ENCODE data around the gene BRAT1. TPM values are rescaled to one million over a fixed set of nuclear protein-coding genes. Genes with fewer than 3 reads are reported as not detected.
"Not testable (repeated sequence)": the region's sequence is repeated elsewhere in the genome, so short reads cannot be mapped to it uniquely, and the experiment has no call there.

Gene BRAT1
- 29.2 and 42.3 TPM in 2 replicates for total RNA-seq

GRCh38 chr7:2555121-2556052, at the start of gene BRAT1:
TSS of gene BRAT1 (minus strand) at chr7:2555524. CDS start at chr7:2554431, 1,093 bp downstream.
- peak; percentile 31 for DNase-seq (ENCODE audit: extremely low read depth, low read depth, low spot score)

DNA sequence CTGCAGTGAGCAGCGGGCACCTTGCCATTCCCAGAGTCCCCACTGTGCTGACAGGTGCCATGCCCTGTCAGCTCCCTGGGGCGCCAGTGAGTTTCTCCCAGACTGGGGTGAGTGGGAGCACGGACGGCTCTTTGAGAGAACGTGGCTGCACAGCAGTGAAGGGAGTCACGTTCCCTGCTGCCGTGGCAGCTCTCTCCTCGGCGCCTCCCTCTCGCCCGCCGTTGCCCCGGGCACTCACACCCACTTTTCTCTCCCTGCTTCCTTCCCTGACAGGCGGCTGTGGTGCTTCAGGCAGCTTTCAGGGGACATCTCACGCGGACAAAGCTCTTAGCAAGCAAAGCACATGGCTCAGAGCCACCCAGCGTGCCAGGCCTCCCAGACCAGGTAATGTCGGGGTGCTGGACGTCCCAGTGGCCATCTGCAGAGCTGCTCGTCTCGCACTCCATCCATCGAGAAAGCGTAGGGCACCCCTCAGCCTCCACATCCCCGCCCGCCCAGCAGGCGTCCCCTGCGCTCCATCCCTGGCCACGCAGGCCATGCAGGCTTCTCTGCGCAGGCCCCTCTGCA, 49.4 kb upstream of the BRAT1 start:
- no peak for DNase-seq (ENCODE audit: extremely low read depth, low read depth, low spot score)

DNA sequence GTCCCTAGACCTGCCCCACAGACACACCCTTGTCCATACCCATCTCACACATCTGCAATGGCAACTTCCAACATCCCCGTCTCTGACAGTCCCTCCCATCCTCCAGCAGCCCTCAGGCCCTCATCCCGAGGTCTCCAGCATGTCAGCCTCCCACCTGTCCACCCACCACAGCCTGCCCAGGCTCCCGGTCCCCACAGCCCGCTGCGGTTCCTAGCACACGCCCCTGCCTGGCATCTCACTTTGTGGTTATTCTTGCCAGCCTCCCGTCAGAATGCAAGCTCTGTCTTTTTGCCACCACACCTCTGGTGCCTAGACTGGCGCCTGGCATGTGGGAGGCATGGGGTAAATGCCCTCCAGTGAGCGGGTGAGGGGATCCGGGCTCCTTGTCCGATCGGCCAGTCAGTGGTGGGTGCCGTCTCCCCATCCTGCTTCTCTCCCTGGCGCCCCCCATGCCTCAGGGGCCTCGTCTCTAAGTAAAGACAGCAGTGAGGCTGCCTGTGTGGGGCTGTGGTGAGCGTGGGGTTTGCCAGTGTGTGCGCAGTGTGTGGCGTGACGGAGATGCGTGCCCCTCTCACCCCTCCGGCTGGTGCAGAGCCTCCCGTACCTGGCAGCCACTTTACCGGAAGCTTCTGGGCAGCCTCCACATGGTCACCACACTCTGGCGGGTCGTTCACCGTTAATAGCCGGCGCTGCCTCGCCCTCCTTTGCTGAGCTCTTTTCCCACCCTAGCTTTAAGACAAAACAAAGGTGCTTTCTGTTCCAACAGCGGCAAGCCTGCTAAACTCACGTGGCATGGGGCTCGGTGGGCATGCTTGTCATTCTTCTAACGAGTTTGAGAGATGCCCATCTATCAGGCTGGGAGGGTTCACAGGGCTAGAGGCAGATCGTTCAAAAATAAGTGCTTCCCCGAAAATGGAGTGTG, 48.0 kb upstream of the BRAT1 start:
- no peak for DNase-seq (ENCODE audit: extremely low read depth, low read depth, low spot score)

DNA sequence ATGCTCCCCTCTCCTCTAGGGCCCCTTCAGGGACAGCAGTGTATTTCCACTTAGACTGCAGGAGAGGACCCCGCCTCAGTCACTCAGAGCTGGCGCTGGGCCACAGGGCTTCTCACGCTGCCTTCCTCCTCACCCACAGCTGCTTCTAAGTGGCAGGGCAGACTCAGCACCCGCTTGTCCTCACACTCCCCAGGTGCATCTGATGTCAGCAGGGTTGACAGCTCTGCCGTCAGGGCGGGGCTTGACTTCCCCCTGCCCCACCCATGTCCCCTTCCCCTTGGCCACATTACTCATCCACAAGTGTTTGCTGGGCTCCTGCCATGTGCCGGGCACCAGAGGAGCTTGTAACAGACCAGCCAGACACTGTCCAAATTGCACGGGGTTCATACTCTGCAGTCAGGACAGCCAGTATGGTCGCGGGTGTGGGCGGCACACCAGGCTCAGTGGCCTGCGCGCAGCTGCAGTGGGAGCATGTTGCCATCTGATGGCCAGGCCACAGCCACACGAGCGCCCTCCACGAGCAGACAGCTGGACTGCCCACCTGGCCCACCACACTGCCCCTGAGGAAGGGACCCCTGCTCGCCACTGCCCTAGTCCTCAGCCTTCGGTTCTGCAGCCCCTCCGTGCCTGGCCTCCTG, 47.2 kb upstream of the BRAT1 start:
- DNase-seq (ENCODE audit: extremely low read depth, low read depth, low spot score), result no peak

GRCh38 chr7:2601907-2602306, 46.6 kb upstream of the BRAT1 start:
- no peak for DNase-seq (ENCODE audit: extremely low read depth, low read depth, low spot score)

DNA sequence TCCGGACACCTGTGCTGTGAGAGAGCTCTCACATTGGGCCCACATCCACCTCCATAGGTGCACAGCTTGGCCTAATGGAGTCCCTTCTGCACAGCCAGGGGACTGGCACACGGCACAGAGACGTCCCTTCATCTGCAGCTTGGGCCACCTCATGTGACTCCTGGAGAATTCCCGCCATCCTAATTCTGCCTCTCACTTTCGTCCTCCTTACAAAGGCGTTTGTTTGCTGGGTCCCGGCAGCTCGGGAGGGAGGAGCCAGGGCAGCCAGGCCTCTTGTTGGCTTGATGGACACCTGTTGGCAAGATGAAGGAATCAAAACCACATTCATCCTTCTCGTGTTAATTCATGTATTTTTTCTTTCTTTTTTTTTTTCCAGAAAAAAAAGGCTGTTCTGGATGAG, 45.7 kb upstream of the BRAT1 start:
- no peak for DNase-seq (ENCODE audit: extremely low read depth, low read depth, low spot score)

DNA sequence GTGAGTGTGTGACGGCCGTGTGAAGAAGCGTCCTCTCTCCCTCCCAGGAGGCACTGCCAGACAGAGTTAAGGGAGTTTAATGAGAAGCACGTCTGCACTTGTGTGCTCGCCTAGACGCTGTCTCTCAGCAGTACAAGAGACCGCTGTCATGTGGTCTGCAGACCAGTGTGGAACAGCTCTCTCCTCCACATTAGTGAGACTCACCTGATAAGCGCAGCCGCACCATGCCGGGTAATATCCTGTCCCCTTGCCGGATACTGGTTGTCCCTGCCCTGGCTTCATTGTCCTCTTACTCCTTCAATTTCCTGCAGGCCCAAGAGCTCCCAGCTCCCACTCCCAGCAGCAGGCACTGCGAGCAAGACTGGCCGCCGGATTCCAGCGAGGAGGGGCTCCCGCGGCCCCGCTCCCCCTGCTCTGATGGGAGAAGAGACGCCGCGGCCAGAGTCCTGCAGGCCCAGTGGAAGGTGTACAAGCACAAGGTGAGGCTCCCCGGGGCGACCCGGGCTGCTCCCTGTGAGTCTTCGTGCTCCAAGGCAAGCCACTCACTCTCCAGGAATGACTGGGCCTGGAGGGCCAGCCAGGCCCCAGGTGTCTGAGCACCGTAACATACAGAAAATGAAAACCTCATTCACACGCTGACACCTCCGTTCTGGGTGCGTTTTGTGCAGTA, 43.0 kb upstream of the BRAT1 start:
- DNase-seq (ENCODE audit: extremely low read depth, low read depth, low spot score), result no peak

DNA sequence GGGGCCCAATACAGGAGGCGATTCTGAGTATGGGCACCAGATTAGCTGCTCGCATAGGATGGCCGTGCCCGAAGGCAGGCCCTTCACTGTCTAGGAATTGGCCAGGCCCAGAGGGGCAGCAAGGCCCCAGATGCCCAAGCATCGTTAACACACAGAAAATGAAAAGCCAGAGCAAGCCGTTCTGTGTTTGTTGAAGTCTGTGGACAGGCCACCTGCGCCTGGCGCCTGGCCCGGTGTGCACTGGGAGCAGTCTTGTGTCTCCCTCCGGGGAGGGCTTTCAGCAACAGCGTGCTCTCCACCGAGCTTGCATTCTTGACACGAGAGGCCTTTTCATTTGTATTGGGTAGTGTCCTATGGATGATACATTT, 41.9 kb upstream of the BRAT1 start:
- DNase-seq (ENCODE audit: extremely low read depth, low read depth, low spot score), result no peak

DNA sequence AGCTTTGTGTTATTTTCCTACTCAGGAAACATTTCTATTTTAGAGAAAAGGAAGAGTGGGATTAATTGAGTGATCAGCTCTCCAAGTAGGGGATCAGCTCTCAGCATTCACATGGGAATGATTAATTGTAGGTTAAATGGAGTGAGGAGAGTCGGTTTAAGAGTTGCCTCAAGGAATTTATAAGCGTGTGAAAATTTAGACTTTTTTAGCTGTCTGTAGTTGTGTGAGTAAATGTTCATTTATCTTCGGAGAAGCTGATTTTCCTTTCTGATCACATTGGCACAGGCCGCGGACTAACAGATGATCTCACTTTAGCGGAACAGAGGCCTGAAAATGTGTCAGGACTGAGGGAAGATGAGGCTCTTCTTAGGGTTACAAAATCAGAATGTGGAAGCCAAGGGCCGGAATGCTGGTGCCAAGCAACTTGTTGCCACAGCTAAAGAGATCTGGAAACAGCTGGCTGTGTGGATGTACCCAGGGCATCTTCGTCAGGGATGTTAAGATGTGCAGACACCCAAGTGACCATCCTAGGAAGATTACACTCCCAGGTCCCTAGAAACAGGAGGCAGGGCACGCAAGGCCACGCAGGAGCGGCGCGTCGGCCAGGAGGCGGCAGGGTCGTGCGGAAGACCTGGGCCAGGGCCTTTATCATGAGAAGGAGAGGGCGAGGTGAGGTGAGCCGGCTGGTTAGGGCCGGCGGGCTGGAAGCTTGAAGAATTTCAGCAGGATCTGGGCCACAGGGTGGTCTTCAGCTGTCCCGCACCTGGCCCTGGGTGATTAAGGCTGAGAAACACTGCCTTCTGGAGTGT, 41.3 kb upstream of the BRAT1 start:
- DNase-seq (ENCODE audit: extremely low read depth, low read depth, low spot score), result no peak

GRCh38 chr7:2595258-2595860, 40.0 kb upstream of the BRAT1 start:
- no peak for DNase-seq (ENCODE audit: extremely low read depth, low read depth, low spot score)

- no peak for DNase-seq (ENCODE audit: extremely low read depth, low read depth, low spot score)
Observed at GRCh38 chr7:2594599-2594998, 39.3 kb upstream of the BRAT1 start.

DNA sequence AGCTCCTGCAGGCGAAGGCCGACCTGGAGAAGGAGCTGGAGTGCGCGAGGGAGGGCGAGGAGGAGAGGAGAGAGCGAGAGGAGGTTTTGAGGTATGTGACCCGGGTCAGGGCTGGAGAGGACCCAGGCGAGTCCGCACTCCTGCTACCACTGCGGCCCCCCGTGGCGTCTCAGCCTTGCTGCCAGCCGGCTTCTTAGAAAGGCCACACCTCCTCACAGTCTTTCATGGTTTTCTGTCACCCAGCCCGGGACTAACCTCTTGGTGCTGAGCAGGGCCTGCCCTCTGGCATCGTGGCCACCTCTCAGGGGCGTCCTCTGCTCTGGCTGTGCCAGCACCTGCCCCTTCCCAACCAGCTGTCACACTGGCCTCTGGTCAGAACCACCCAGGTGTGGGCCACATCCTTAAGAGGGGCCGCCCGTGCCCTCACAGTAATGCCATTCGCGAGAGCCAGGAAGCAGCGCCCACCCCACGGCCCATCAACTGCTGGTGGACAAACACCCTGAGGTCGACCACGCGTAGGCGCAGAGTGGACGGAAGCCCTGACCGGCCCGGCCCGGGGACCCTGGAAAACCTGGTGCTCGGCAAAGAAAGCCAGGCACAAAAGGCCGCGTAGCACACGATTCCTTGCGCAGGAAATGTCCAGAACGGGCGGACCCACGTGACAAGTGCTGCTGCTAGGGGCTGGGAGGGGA, 37.9 kb upstream of the BRAT1 start:
- no peak for DNase-seq (ENCODE audit: extremely low read depth, low read depth, low spot score)

- DNase-seq (ENCODE audit: extremely low read depth, low read depth, low spot score), result no peak
Observed at GRCh38 chr7:2592375-2592865, 37.1 kb upstream of the BRAT1 start.

GRCh38 chr7:2589941-2590340, 34.6 kb upstream of the BRAT1 start:
- DNase-seq (ENCODE audit: extremely low read depth, low read depth, low spot score), result not testable (repeated sequence)

DNA sequence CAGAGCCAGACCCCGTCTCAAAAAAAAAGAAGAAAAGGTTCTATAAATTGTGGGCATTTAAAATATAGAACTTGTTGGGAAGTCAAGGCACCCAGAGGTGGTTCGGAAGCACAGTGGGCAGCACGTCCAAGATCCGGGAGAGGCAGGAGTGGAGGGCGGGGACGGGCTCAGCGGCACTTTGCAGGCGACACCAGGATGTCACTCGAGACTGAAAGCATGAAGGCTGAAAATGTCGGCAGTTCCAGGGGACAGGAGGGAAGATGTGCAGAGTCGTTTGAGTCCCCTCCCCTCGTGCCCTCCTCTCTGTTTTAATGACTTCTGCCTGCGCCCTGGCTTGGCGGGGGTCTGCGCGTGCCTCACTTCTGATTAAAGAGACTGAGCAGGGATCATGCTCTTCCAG, 34.0 kb upstream of the BRAT1 start:
- DNase-seq (ENCODE audit: extremely low read depth, low read depth, low spot score), result no peak

GRCh38 chr7:2587778-2588177, 32.5 kb upstream of the BRAT1 start:
- DNase-seq (ENCODE audit: extremely low read depth, low read depth, low spot score), result no peak

DNA sequence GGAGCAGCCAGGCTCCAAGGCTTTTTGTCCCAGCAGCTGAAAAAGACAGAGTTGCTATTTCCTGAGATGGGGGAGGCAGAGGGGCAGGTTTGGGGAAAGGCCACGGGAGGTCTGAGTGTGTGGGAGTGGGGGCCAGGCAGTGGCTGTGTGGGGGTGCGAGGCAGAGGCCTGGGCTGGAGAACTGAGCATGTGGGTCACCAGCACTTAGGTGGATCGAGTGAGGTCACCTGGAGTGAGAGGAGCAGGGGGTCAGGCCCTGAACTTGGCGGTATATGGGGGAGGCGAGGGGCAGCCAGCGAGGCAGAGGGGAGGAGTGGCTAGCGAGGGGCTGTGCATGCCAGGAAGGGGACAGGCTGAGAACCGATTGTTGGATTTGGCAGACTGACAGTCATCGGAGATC, 31.8 kb upstream of the BRAT1 start:
- DNase-seq (ENCODE audit: extremely low read depth, low read depth, low spot score), result no peak

DNA sequence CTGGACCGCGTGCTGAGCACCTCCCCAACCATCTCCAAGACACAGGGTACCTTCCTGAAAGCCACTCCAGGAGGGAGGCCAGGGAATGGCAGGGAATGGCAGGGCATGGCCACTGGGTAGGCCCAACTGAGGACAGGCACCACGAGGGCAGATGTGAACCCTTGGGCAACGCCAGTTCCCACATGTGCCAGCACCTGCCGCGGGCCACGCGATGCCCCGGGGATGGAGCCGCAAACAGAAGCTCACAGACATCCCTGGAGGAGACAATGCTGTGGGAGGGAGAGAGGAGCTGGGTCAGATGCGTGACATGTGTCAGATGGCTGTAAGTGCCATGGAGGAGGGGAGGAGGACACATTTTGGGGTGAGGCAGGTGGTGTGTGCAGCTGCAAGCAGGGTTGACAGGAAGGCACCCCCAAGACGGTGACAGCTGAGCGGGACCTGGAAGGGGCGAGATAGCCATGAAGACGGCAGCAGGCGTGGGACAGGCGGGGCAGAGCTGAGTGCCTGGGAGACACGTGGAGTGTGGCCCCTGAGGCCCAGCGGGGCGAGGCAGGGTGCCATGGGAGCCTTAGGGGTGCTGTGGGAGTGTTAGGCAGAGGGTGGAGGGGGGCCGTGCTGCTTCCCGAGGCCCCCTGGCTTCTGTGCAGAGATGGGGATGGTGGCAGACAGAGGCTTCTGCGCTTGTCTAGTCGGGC, 31.1 kb upstream of the BRAT1 start:
- DNase-seq (ENCODE audit: extremely low read depth, low read depth, low spot score), result no peak

Data from glomerular endothelial cell (primary cell).